ENCODE data around the gene BCDIN3D. TPM values are rescaled to one million over a fixed set of nuclear protein-coding genes. Genes with fewer than 3 reads are reported as not detected.

The BCDIN3D gene
- total and polyA plus RNA-seq, 2 experiments from 2014 or later: 3.5 to 5.6 TPM

- no peak for TF ChIP-seq EZH2phosphoT487 (IDR thresholded peaks at IDR 0.05; ENCODE audit: low read depth, severe bottlenecking, unreplicated experiment)
- TF ChIP-seq CTCF (IDR thresholded peaks at IDR 0.05; ENCODE audit: poor library complexity): no peak
- no peak for TF ChIP-seq EZH2 (IDR thresholded peaks at IDR 0.05; ENCODE audit: borderline replicate concordance)
- no peaks in the 10 kb centered on the region for H3K4me1 ChIP-seq (ENCODE audit: insufficient read depth)
- no peak for DNase-seq (ENCODE audit: low spot score)
- no peak overlapping the region for H3K4me2 ChIP-seq
- H3K79me2 ChIP-seq: no peaks in the 10 kb centered on the region
- no peak overlapping the region for H3K27ac ChIP-seq
- no peaks in the 10 kb centered on the region for H4K20me1 ChIP-seq (ENCODE audit: insufficient read depth, poor library complexity, severe bottlenecking)
- no peaks in the 10 kb centered on the region for H3K36me3 ChIP-seq (replicated peaks; ENCODE audit: insufficient read depth, low read depth)
- no peak overlapping the region for H3K4me3 ChIP-seq
- no peaks in the 10 kb centered on the region for H3K9me2 ChIP-seq (replicated peaks; ENCODE audit: insufficient read depth)
- no peaks in the 10 kb centered on the region for H3K27me3 ChIP-seq
- H2AFZ ChIP-seq: no peak overlapping the region
- no peaks in the 10 kb centered on the region for H3K9me3 ChIP-seq (ENCODE audit: low read depth)
- 60% methylated on average over 2 of the region's 2 CpGs for WGBS (ENCODE audit: low lambda C conversion rate, missing lambda C conversion rate)
Measured at GRCh38 chr12:49891012-49891411, 48.1 kb upstream of the BCDIN3D start.

- TF ChIP-seq CTCF (IDR thresholded peaks at IDR 0.05; ENCODE audit: poor library complexity) (no peak), EZH2phosphoT487 (IDR thresholded peaks at IDR 0.05; ENCODE audit: low read depth, severe bottlenecking, unreplicated experiment) (no peak), EZH2 (IDR thresholded peaks at IDR 0.05; ENCODE audit: borderline replicate concordance) (no peak)
- no peak overlapping the region for H3K4me2 ChIP-seq
- H4K20me1 ChIP-seq (ENCODE audit: insufficient read depth, poor library complexity, severe bottlenecking): no peaks in the 10 kb centered on the region
- no peaks in the 10 kb centered on the region for H3K36me3 ChIP-seq (replicated peaks; ENCODE audit: insufficient read depth, low read depth)
- H3K79me2 ChIP-seq: no peaks in the 10 kb centered on the region
- no peak overlapping the region for H3K4me3 ChIP-seq
- no peak overlapping the region for H2AFZ ChIP-seq
- H3K27ac ChIP-seq: no peak overlapping the region
- no peak for DNase-seq (ENCODE audit: low spot score)
- H3K9me3 ChIP-seq (ENCODE audit: low read depth): no peaks in the 10 kb centered on the region
- peaks cover 3% of the 10 kb centered on the region for H3K27me3 ChIP-seq
- 95% methylated on average over 4 of the region's 4 CpGs for WGBS (ENCODE audit: low lambda C conversion rate, missing lambda C conversion rate)
- H3K9me2 ChIP-seq (replicated peaks; ENCODE audit: insufficient read depth): no peaks in the 10 kb centered on the region
- H3K4me1 ChIP-seq (ENCODE audit: insufficient read depth): no peaks in the 10 kb centered on the region
Measured at GRCh38 chr12:49890096-49890461, 47.2 kb upstream of the BCDIN3D start.

GRCh38 chr12:49889361-49890095, 46.6 kb upstream of the BCDIN3D start:
- Histone ChIP-seq H3K27me3 (peaks cover 3% of the 10 kb centered on the region), H3K36me3 (replicated peaks; ENCODE audit: insufficient read depth, low read depth) (no peaks in the 10 kb centered on the region), H3K4me3 (no peak overlapping the region), H3K9me2 (replicated peaks; ENCODE audit: insufficient read depth) (no peaks in the 10 kb centered on the region), H3K27ac (no peak overlapping the region), H3K4me2 (no peak overlapping the region), H3K79me2 (no peaks in the 10 kb centered on the region), H4K20me1 (ENCODE audit: insufficient read depth, poor library complexity, severe bottlenecking) (no peaks in the 10 kb centered on the region), H3K4me1 (ENCODE audit: insufficient read depth) (no peaks in the 10 kb centered on the region), H3K9me3 (ENCODE audit: low read depth) (no peaks in the 10 kb centered on the region), H2AFZ (no peak overlapping the region)
- 88% methylated on average over 9 of the region's 10 CpGs for WGBS (ENCODE audit: low lambda C conversion rate, missing lambda C conversion rate)
- DNase-seq (ENCODE audit: low spot score): no peak
- no peak for TF ChIP-seq EZH2 (IDR thresholded peaks at IDR 0.05; ENCODE audit: borderline replicate concordance)
- no peak for TF ChIP-seq CTCF (IDR thresholded peaks at IDR 0.05; ENCODE audit: poor library complexity)
- no peak for TF ChIP-seq EZH2phosphoT487 (IDR thresholded peaks at IDR 0.05; ENCODE audit: low read depth, severe bottlenecking, unreplicated experiment)

Data from hepatocyte (in vitro differentiated cells).